ENCODE results near the gene IL33.

DNA sequence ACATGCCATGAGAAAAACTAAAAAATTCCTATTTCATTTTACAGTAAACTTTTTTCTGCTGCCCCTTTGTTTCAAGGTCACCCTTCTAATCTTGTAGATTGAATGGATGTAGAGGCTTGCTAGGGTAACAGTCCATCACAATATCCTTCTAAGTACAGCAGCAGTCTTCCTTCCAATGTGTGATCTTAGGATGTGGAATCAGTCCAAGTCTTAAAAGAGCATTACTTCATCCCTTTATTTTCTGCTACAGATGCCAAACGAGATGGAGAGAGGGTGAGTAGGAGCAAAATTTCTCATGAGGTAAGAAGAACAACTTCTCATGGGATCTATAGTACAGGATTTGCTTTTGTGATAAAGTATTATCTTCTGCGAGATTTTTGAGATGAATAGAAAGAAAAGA, 704 bp upstream of the IL33 start:
- TF ChIP-seq, protein P1, sequence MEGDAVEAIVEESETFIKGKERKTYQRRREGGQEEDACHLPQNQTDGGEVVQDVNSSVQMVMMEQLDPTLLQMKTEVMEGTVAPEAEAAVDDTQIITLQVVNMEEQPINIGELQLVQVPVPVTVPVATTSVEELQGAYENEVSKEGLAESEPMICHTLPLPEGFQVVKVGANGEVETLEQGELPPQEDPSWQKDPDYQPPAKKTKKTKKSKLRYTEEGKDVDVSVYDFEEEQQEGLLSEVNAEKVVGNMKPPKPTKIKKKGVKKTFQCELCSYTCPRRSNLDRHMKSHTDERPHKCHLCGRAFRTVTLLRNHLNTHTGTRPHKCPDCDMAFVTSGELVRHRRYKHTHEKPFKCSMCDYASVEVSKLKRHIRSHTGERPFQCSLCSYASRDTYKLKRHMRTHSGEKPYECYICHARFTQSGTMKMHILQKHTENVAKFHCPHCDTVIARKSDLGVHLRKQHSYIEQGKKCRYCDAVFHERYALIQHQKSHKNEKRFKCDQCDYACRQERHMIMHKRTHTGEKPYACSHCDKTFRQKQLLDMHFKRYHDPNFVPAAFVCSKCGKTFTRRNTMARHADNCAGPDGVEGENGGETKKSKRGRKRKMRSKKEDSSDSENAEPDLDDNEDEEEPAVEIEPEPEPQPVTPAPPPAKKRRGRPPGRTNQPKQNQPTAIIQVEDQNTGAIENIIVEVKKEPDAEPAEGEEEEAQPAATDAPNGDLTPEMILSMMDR (conservative IDR thresholded peaks at IDR 0.05; ENCODE audit: low read length), result no peak
- TF ChIP-seq EZH2phosphoT487 (IDR thresholded peaks at IDR 0.05; ENCODE audit: borderline replicate concordance, low read depth, low read length), result no peak
